ENCODE results near the gene ZNF593OS. TPM values are rescaled to one million over a fixed set of nuclear protein-coding genes. Genes with fewer than 3 reads are reported as not detected.

ZNF593OS gene
- polyA plus RNA-seq, 1 experiment, result not detected

DNA sequence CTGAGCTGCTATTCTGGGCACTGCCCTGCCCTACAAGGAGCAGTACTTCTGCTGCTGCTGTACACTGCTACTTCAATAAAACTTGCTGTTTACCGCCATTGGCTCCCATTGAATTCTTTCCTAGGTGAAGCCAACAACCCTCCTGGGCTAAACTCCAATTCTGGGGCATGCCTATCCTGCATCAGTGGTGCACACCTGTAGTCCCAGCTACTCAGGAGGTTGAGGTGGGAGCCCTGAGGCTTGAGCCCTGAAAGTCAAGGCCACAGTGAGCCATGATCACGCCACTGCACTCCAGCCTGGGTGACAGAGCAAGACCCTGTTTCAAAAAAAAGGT is 38.8 kb downstream of the ZNF593OS start:
- Histone ChIP-seq H3K27ac (ENCODE audit: low read depth, low read length) (no peak overlapping the region), H3K27me3 (ENCODE audit: control insufficient read depth, insufficient read depth, low read length) (peaks cover 13% of the 10 kb centered on the region), H3K4me3 (ENCODE audit: low read depth, low read length) (no peak overlapping the region), H3K9me3 (ENCODE audit: control insufficient read depth, insufficient read depth, low read length) (no peaks in the 10 kb centered on the region)
- DNase-seq (ENCODE audit: low read depth, low spot score), result no peak
- POLR2A ChIA-PET, result no interaction called here
- CTCF ChIA-PET, result interaction anchor here (0.7 to 1.8 kb wide), 3 partner anchors 12 to 101 kb away, joined by 3 to 8 read pairs (median 3); partner anchors contain the start of gene CEP85
- TF ChIP-seq, protein P1, sequence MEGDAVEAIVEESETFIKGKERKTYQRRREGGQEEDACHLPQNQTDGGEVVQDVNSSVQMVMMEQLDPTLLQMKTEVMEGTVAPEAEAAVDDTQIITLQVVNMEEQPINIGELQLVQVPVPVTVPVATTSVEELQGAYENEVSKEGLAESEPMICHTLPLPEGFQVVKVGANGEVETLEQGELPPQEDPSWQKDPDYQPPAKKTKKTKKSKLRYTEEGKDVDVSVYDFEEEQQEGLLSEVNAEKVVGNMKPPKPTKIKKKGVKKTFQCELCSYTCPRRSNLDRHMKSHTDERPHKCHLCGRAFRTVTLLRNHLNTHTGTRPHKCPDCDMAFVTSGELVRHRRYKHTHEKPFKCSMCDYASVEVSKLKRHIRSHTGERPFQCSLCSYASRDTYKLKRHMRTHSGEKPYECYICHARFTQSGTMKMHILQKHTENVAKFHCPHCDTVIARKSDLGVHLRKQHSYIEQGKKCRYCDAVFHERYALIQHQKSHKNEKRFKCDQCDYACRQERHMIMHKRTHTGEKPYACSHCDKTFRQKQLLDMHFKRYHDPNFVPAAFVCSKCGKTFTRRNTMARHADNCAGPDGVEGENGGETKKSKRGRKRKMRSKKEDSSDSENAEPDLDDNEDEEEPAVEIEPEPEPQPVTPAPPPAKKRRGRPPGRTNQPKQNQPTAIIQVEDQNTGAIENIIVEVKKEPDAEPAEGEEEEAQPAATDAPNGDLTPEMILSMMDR (IDR thresholded peaks at IDR 0.05; ENCODE audit: low read depth, low read length), result no peak

DNA sequence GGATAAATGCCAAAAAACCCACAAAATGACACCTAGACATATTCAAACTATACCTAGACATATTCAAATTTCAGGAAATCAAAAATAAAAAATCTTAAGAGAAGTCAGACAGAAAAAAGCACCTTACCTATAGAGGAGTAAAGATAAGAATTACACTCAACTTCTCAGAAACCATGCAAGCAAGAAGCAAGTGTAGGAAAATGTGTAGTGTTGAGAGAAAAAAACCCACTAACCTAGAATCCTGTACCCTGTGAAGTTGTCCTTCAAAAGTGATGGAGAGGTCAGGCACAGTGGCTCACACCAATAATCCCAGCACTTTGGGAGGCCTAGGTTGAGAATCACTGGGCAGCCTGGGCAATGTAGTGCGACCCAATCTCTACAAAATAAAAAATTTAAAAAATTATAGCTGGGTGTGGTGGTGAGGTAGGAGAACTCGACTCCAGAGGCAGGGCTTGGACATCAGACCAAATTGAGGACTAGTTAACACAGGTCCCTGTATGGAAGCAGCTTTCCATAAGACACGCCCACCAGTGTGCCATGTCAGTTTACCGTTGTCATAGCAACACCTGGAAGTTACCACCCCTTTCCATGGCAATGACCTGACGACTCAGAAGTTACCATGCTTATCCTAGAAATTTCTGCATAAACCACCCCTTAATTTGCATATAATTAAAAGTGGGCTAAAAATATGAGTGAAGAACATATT is 39.4 kb downstream of the ZNF593OS start:
- TF ChIP-seq, protein P1 (IDR thresholded peaks at IDR 0.05; ENCODE audit: low read depth, low read length), result no peak
- POLR2A ChIA-PET, result no interaction called here
- Histone ChIP-seq H3K9me3 (ENCODE audit: control insufficient read depth, insufficient read depth, low read length) (no peaks in the 10 kb centered on the region), H3K27me3 (ENCODE audit: control insufficient read depth, insufficient read depth, low read length) (peaks cover 13% of the 10 kb centered on the region), H3K4me3 (ENCODE audit: low read depth, low read length) (no peak overlapping the region), H3K27ac (ENCODE audit: low read depth, low read length) (no peak overlapping the region)
- DNase-seq (ENCODE audit: low read depth, low spot score), result no peak
- CTCF ChIA-PET, result interaction anchor here (0.7 to 1.8 kb wide), 3 partner anchors 13 to 102 kb away, joined by 3 to 8 read pairs (median 3); partner anchors contain the start of gene CEP85

DNA sequence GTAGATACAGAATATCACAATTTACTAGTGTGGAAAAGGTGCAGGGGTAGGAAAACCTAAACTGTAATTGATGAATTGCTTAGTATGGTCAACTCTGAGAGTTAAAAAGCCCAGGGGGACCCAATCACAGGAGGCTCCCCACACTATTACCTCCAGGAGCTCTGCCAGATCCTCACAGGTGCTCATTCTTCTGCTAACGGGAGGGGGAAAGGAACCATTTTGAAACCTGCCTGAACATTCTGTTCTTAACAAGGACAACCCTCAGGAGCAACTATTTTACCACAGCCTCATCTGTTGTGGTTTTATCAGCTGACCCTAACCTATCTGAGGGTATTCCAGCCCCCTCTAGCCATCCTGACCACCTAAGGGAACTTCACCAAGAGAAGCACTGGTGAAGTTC is 40.9 kb downstream of the ZNF593OS start:
- ChIA-PET CTCF (interaction anchor here (0.7 to 1.7 kb wide), 3 partner anchors 16 to 235 kb away, joined by 3 read pairs; partner anchors contain the start of gene ZNF593), POLR2A (no interaction called here)
- TF ChIP-seq, protein P1 (IDR thresholded peaks at IDR 0.05; ENCODE audit: low read depth, low read length), result no peak
- Histone ChIP-seq H3K4me3 (ENCODE audit: low read depth, low read length) (no peak overlapping the region), H3K27me3 (ENCODE audit: control insufficient read depth, insufficient read depth, low read length) (peaks cover 13% of the 10 kb centered on the region), H3K27ac (ENCODE audit: low read depth, low read length) (no peak overlapping the region), H3K9me3 (ENCODE audit: control insufficient read depth, insufficient read depth, low read length) (no peaks in the 10 kb centered on the region)
- DNase-seq (ENCODE audit: low read depth, low spot score), result no peak

DNA sequence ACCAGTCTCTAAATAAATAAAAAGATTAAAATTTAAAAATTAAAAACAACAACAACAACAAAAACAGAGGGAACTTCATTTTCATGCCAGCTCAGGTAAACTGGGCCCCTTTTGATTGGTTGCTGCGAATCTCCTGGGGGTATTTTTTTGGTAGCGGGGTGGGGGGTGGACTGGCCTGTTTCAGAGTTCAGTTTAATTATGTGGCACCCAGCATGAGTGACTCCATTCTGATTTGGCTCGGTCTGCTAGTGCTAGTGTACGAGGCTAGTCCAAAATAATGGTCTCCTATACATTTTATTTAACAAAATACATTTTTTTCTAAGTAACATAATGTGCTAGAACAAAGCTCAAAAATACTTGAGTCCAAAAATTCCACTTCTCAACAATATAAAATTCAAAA is 41.9 kb downstream of the ZNF593OS start:
- peaks cover 13% of the 10 kb centered on the region for H3K27me3 ChIP-seq (ENCODE audit: control insufficient read depth, insufficient read depth, low read length)
- ChIA-PET CTCF (interaction anchor here (1.7 to 4.5 kb wide), 2 partner anchors 15 to 234 kb away, joined by 3 to 25 read pairs; no protein-coding TSS in a partner anchor), POLR2A (no interaction called here)
- TF ChIP-seq, protein P1 (IDR thresholded peaks at IDR 0.05; ENCODE audit: low read depth, low read length), result no peak
- DNase-seq (ENCODE audit: low read depth, low spot score), result no peak
- H3K4me3 ChIP-seq (ENCODE audit: low read depth, low read length), result no peak overlapping the region
- no peak overlapping the region for H3K27ac ChIP-seq (ENCODE audit: low read depth, low read length)
- H3K9me3 ChIP-seq (ENCODE audit: control insufficient read depth, insufficient read depth, low read length), result no peaks in the 10 kb centered on the region
